ENCODE measurements around the gene COLGALT1.
A peak's percentile ranks its signal among the peaks of the same experiment; 100 is the strongest.
"Not testable (repeated sequence)": the region's sequence is repeated elsewhere in the genome, so short reads cannot be mapped to it uniquely, and the experiment has no call there.

Gene COLGALT1

DNA sequence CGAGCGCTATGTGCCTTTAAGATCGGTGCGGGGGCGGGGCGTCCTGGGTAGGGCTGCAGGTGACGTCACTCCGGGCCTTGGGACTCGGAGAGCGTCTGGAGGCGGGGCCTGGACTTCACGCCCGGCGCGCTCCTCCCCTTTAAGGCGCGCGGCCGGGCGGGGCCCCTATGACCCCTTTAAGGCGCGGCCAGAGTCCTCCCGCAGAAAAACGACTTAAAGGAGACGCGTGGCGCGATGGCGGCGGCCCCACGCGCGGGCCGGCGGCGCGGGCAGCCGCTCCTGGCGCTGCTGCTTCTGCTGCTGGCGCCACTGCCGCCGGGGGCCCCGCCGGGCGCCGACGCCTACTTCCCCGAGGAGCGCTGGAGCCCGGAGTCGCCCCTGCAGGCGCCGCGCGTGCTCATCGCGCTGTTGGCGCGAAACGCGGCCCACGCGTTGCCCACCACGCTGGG lies at the start of gene COLGALT1:
Gene COLGALT1, plus strand, starts transcription at position 170 of the 449 bp plus-strand sequence. Its CDS starts 65 bp downstream, at position 235.
- Histone ChIP-seq H3K27ac (peak within 1 kb of the TSS; percentile 79 to 94 (median 90)), H3K4me3 (peak within 1 kb of the TSS; percentile 68 to 96 (median 82))

DNA sequence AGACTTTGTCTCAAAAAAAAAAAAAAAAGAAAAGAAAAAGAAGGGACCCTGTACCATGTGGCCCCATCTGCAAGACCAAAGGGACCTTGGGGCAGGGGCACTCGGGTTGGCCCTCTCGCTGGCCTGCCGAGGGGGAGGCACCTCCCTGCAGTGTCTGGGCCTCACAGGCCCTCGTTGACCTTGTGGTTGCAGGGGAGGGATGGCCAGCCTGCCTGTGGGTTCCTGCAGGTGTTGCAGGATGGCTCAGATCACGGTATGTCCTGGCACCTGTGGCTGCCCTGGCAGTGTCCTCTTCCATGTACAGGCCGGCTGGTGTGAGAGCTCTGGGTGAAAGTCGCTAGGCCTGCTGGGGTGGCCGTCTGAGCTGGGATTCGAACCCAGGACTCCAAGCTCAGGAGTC lies 48.7 kb upstream of the COLGALT1 start:
- no peak overlapping the region for H3K27ac ChIP-seq
- H3K4me3 ChIP-seq, result no peak overlapping the region

DNA sequence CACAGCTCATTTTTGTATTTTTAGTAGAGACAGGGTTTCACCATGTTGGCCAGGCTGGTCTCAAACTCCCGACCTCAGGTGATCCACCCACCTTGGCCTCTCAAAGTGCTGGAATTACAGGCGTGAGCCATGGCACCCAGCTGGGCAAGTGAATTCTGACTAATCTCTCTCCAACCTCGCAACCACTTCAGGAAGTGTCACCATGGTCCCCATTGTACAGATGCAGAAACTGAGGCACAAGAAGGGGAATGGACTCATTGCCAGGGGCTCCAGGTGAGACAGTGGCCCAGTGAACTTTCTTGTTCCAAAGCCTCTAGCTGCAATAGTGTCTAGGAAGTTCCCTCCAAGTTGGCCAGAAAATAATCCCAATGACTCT lies 46.9 kb upstream of the COLGALT1 start:
- not testable (repeated sequence) for H3K4me3 ChIP-seq
- peak overlapping the region in 11 of 21 experiments; percentile 9 to 62 (median 41) for H3K27ac ChIP-seq

DNA sequence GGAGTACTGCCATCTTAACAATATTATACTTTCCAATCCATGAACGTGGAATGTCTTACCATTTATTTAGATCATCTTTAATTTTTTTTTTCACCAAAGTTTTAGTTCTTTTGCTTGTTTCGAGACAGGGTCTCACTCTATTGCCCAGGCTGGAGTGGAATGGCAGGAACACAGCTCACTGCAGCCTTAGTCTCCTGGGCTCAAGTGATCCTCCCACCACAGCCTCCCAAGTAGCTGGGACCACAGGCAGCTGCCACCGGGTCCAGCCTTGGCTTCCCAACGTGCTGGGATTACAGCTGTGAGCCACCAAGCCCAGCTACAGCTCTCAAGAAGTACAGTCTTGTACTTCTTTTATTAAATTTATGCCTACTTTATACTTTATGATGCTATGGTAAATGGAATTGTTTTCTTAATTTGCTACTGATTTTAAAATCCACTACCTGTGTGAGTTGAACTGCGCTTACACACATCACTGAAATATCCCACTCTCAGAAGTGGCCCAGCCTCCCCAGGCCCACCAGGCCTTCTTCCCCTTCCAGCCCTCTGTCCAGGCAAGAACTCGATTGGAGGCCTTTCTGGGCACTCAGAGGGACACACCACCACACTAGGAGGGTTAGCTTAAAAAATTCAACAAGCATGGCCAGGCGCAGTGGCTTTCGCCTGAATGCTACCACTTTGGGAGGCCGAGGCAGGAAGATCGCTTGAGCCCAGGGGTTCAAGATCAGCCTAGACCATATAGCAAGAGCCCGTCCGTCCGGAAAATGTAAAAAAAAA lies 45.0 kb upstream of the COLGALT1 start:
- peak overlapping the region; percentile 51 to 100 (median 99) for H3K27ac ChIP-seq
- H3K4me3 ChIP-seq, result peak overlapping the region; percentile 58 to 96 (median 90)

DNA sequence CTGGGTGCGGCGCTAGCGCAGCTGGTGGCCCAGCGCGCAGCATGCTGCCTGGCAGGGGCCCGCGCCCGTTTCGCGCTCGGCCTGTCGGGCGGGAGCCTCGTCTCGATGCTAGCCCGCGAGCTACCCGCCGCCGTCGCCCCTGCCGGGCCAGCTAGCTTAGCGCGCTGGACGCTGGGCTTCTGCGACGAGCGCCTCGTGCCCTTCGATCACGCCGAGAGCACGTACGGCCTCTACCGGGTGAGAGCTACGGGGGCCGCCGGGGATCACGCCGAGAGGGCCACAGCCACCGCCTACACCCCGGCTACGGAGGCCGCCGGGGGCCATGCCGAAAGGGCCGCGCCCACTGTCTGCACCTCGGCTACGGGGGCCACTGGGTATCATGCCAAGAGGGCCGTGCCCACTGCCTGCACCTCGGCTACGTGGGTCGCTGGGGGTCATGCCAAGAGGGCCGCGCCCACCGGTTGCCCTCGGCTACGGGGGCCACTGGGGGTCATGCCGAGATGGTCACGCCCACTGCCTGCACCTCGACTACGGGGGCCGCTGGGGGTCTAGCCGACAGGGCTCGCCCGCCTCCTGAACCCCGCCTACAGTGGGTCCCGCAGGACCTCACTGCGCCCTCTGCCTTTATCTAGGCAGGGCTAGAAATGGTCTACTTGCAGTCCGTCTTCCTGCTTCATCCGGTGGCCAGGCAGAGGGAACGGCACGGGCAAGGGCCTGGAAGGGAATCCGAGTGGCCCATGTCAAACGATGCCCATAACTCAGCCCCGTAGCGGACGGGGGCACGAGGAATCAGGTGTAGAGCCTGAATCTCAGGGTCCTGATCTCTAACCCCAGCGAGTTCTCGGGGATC lies 43.5 kb upstream of the COLGALT1 start:
- peak overlapping the region; percentile 94 to 100 (median 99) for H3K27ac ChIP-seq
- peak overlapping the region; percentile 58 to 96 (median 90) for H3K4me3 ChIP-seq

DNA sequence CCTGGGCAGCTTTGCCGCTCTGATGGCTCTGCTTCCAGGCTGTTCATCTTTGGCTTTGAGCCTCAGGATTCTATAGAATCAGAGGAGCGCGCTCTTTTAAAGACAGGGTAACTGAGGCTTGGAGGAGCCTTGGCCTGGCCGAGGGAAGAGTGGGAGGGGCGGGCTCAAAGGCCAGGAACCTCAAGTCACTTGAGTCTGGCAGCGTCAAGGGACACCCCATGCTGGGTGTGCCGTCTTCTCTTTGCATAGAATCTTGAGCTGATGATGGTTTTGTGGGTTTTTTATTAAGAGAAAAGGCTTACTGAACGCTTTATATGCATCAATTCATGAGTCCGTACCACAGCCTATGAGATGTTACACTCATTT lies 42.9 kb upstream of the COLGALT1 start:
- Histone ChIP-seq H3K27ac (peak overlapping the region in 20 of 21 experiments; percentile 94 to 100 (median 99)), H3K4me3 (peak overlapping the region; percentile 58 to 96 (median 90))

DNA sequence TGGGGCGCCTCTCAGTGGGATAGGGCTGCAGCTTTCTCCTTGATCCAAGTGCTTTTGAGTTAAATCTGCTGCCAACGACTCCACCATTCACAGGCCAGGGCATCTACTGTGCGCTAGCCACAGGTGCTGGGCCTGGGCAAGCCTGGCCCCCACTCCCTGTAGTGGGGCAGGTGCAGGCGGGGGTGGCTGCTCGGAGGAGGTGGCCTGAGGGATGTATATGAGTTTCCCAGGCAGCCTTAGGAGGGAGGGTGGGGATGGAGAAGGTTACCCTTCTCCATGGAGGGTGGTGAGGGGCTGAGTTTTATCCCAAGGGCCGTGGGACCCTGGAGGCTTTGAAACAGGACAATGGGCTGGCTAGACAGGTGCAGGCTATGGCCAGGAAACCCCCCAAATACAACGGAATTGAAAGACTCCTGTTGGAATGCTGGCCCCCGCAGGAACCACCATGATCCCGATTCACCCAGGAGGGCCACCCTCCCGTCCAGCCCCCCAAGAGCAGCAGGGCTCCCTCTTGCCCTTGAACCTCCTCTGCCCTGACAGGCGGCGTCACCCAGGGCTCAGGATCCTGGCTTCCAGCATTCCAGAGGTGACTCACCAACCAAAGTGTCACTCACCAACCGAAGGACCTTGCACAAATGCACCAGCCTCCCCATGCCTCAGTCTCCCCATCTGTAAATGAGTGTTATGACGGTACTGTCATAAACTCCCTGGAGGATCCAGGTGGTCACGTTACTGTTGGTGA lies 39.9 kb upstream of the COLGALT1 start:
- Histone ChIP-seq H3K4me3 (no peak overlapping the region), H3K27ac (no peak overlapping the region)

DNA sequence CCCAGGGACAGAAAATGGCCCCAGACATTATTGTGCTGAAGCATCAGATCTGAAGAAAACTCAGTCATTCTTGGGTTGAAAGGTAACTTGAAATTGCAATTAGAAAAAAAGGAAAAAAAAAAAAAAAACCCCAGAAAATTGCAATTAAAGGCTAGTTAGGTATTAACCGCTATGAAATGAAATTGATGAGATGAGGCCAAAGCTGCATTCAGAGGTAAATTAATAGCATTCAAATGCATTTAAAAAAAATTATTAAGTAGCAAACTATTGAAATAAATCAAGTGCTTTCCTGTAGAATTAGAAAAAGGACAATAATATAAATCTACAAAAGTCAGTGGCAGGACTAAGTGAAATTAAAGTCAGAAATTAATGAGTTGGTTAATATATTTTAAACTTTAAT lies 37.6 kb upstream of the COLGALT1 start:
- Histone ChIP-seq H3K27ac (no peak overlapping the region), H3K4me3 (no peak overlapping the region)

DNA sequence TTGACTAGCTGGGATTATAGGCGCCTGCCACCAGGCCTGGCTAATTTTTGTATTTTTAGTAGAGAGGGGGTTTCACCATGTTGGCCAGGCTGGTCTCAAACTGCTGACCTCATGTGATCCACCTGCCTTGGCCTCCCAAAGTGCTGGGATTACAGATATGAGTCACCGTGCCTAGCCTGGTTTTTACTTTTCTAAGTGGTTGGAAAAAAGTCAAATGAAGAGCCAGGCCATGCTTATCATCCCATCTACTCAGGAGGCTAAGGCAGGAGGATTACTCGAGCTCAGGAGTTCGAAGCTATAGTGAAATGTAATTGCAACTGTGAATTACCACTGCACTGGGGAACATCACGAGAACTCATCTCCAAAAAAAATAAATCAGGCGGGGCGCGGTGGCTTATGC lies 36.8 kb upstream of the COLGALT1 start:
- not testable (repeated sequence) for H3K27ac ChIP-seq, H3K4me3 ChIP-seq

DNA sequence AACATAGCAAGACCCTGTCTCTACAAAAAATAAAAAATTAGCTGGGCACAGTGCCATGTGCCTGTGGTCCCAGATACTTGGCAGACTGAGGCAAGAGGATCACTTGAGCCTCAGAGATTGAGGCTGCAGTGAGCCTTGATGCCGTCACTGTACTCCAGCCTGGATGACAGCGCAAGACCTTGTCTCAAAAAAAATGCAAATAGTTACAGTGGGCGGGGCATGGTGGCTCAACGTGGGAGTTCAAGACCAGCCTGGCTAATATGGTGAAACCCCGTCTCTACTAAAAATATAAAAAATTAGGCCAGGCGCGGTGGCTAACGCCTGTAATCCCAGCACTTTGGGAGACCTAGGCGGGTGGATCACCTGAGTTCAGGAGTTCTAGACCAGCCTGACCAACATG lies 35.5 kb upstream of the COLGALT1 start:
- H3K27ac ChIP-seq, result no peak overlapping the region
- no peak overlapping the region for H3K4me3 ChIP-seq

DNA sequence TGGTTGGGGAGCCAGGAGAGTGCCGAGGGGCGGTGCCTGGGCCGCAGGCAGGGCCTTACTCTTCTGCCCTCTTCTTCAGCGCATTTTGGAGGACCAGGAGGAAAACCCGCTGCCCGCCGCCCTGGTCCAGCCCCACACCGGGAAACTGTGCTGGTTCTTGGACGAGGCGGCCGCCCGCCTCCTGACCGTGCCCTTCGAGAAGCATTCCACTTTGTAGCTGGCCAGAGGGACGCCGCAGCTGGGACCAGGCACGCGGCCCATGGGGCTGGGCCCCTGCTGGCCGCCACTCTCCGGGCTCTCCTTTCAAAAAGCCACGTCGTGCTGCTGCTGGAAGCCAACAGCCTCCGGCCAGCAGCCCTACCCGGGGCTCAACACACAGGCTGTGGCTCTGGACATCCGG lies 34.6 kb upstream of the COLGALT1 start:
- H3K4me3 ChIP-seq, result no peak overlapping the region
- no peak overlapping the region for H3K27ac ChIP-seq

DNA sequence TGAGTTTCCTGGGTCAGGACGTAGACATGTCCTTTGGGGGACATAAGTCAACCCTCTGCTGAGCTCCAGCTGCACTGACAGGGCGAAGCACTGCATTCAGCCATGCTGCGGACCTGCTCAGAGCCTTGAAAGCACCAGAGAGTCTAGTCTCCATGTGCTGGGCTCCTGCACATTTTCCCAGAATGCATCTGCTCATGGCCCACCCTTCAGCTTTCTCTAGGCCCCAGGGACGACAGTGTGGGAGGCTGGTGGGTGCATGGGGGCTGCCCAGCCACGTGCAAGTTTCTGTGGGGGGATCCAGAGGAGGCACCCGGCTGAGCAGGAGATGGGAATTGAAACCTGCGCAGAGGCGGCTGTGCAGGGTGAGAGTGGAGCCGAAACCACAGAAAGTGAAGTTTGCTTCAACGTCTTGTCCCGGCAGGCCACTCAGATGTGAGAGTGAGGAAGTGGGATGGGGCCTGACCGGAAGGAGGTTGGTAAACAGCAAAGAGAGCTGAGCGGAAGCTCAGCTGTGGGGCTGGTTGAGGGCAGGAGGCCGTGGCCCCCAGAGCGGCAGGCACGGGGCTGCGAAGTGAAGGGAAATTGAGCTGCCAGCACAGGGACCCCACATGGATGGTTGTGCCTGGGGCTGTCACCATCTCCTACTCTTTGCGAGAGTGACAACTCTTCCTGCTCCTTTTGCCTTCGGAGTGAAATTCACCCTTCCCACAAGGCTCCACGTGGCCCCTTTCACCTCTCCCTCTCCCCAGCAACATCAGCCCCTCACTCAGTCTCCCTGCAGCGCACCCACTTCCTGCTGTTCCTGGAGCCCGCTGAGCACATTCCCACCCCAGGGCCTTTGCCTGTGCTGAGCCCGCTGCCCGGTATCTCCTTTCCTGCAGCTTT lies 32.2 kb upstream of the COLGALT1 start:
- peak overlapping the region in 16 of 21 experiments; percentile 32 to 89 (median 68) for H3K27ac ChIP-seq
- no peak overlapping the region for H3K4me3 ChIP-seq

DNA sequence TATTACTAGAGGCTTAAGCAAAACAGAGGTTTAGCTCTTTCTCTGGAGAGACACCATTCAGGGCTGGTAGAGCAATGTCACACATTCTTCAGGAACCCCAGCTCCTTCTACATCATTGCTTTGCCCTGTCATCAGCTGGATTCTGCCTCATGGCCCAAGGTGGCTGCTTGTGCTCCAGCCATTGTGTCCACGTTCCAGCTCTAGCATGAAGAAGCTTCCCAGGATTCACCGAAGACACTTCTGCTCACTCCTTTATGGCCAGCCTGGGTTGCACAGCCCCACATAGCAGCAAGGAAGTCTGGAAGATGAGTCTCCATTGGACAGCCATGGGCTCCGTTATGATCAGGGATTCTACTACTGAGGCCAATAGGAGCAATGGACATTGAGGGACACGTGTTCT lies 30.8 kb upstream of the COLGALT1 start:
- Histone ChIP-seq H3K4me3 (no peak overlapping the region), H3K27ac (no peak overlapping the region)

DNA sequence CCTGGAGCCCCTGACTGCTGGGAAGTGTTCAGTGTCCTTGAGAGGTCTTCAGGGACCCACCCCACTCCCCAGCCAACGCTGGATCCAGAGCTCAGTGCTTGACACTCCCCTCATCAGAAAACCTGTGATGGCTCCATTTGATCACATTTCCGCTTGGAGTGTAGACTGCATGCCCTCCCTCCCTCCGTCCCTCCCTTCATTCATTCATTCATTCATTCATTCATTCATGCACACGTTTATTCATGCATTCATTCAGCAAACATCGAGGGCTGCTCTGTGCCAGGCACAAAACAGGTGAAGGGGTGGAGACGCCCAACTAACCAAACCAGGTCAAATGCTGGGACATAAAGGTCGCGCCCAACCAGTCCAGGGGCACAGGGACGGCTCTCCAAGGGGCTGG lies 30.3 kb upstream of the COLGALT1 start:
- Histone ChIP-seq H3K27ac (no peak overlapping the region), H3K4me3 (no peak overlapping the region)

DNA sequence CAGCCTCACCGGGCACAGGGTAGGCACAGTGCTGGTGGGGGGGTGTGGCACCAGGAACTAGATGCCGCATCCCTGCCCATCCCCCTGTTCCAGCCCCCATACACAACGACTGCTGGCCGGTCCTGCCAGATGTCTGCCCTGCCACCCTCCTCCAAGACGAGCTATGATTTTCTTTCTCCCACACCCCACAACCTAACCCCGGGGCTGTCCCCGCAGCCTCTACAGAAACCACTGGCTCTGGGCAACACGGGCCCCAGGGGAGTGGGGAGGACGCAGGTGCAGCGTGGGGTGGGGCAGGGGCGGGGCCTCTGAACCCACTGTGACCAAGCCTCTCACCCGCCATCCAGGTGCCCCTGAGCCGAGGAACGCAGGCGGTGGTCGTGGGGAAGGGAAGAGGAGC lies 28.5 kb upstream of the COLGALT1 start:
- Histone ChIP-seq H3K27ac (peak overlapping the region in 1 of 21 experiments; percentile 66), H3K4me3 (no peak overlapping the region)

DNA sequence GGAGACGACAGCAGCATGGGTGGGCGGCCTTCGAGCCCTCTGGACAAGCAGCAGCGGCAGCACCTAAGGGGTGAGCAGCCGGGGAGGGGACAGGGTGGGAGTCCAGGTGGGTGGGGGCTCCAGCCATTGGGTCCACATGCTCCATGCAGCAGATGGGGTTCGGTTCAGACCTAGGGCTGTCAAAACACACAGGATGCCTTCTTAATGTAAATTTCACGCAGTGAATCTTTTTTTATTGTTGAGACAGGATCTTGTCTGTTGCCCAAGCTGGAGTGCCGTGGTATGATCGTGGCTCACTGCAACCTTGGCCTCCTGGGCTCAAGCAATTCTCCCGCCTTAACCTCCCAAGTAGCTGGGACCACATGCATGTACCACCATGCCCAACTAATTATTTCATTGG lies 28.1 kb upstream of the COLGALT1 start:
- Histone ChIP-seq H3K4me3 (no peak overlapping the region), H3K27ac (peak overlapping the region in 1 of 21 experiments; percentile 66)

DNA sequence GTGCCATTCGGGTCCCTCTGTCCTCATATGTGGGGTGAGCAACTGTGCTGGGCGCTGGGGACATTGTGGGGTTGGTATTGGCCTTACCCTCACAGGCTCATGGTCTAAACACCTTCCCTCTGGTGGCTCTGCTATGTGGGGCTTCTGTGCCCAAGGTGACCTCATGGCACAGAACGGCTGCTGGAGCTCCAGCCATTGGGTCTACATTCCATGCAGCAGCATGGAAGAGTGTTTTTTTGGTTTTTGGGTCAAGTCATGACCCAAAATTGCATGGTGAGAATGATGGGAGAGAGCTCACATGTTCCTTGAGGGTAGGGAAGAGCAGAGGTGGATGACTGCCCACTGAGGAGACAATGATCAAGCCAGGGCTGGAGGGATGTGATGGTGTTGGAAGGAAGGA lies 26.8 kb upstream of the COLGALT1 start:
- Histone ChIP-seq H3K27ac (peak overlapping the region in 1 of 21 experiments; percentile 41), H3K4me3 (no peak overlapping the region)

DNA sequence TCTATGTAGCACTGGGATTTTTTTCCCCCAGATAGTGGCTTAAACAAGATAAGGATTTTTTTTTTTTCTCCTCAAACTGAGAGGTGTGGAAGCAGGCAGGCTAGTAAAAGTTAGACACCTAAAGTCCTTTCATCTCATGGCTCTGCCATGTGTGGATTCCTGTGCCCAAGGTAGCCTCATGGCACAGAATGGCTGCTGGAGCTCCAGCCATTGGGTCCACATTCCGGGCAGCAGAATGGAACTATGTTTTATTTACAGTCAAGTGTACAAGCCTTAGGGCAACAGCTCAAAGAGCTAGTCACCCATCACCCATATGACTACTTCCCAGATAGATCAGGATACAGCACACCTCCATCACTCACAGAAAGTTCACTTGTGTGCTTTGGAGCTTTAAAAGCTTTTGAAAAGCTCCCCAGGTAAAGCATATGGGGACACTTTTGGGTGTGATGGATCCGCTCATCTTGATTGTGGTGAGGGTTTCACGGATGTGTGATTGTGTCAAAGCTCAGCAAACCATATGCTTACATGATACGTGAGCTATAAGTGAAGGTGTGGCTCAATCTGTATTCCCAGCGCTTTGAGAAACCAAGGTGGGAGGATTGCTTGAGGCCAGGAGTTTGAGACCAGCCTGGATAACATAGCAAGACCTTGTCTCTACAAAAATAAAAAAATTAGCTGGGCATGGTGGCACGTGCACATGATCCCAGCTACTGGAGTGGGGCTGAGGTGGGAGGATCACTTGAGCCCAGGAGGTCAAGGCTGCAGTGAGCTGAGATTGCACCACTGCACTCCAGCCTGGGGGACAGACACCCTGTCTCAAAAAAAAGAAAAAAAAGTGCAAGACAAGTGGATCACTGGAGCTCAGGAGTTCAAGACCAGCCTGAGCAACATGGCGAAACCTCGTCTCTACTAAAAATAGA lies 25.9 kb upstream of the COLGALT1 start:
- H3K4me3 ChIP-seq, result no peak overlapping the region

More for the DNA sequence above, 25.9 kb upstream of the COLGALT1 start:
- no peak overlapping the region for H3K27ac ChIP-seq

Measured in skin epidermis (tissue), 12 donors.